Cardiac muscle cell (in vitro differentiated cells and primary cell): Measurements from ENCODE around the gene REL. TPM values are rescaled to one million over a fixed set of nuclear protein-coding genes. Genes with fewer than 3 reads are reported as not detected.

Experiments
- DNase-seq, 2 donors: peaks; one replicate each; pipeline versions ENCODE4 v3.0.0 to v3.0.0-alpha.2; 2010 to 2017; ENCODE audit warnings: low read depth in 1 of 2, low spot score in 1 of 2
- H3K27ac ChIP-seq: fragments of 200-600 bp; sonication (generic); 2 replicates; pipeline ENCODE4 v1.5.1; 2016
- H3K27me3 ChIP-seq: fragments of 200-600 bp; sonication (generic); 2 replicates; pipeline ENCODE4 v1.6.0; 2016; ENCODE audit warnings: control low read depth
- H3K36me3 ChIP-seq: fragments of 200-600 bp; sonication (generic); 2 replicates; pipeline ENCODE4 v1.5.1; 2016; ENCODE audit warnings: control low read depth
- H3K4me1 ChIP-seq: fragments of 200-600 bp; sonication (generic); 2 replicates; pipeline ENCODE4 v1.8.1; 2017; ENCODE audit warnings: low read depth, mild to moderate bottlenecking, mixed run types
- H3K4me3 ChIP-seq: fragments of 200-600 bp; sonication (generic); 2 replicates; pipeline ENCODE4 v1.5.1; 2016; ENCODE audit warnings: mild to moderate bottlenecking
- H3K9me3 ChIP-seq: fragments of 200-600 bp; sonication (generic); 2 replicates; pipeline ENCODE4 v1.5.1; 2017; ENCODE audit warnings: low read depth, mild to moderate bottlenecking, control low read depth
- polyA plus RNA-seq: library from polyadenylated mRNA; unstranded; fragments of >200 nt; fragmentation: Nextera tagmentation; extraction: Ambion mirVana; gene quantifications from 2 replicates; pipeline ENCODE4 v1.2.1, GENCODE V29; 2016
- total RNA-seq: library from RNA; depleted of rRNA; stranded (reverse); fragments of >200 nt; gene quantifications from 2 replicates; pipeline ENCODE4 v1.2.3, GENCODE V29; 2016
- TF ChIP-seq, protein P1 (sequence below): IDR thresholded peaks from 2 replicates; pipeline ENCODE4 v1.5.1; 2012; ENCODE audit warnings: low read depth, mild to moderate bottlenecking, low read length

REL gene
- total and polyA plus RNA-seq, 2 experiments from 2014 or later: 7.6 to 11.5 TPM

DNA sequence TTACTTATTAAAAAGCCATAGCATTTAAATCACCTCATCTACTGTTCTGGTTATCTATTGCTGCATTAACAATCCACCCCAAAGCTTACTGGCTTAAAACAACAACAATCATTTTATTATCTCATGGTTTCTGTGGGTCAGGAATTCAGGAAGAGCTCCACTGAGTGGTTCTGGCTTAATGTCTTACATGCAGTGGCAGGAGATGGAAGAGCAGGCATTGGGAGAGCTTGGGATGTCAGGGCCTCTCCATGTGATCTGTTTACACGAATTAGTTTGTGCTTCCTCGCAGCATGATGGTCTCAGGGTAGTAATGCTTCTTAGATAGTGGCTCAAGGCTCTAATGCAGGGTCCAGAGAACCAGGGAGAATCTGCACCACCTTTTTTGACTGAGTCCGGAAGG lies 14.4 kb upstream of the REL start:
- TF ChIP-seq, protein P1, sequence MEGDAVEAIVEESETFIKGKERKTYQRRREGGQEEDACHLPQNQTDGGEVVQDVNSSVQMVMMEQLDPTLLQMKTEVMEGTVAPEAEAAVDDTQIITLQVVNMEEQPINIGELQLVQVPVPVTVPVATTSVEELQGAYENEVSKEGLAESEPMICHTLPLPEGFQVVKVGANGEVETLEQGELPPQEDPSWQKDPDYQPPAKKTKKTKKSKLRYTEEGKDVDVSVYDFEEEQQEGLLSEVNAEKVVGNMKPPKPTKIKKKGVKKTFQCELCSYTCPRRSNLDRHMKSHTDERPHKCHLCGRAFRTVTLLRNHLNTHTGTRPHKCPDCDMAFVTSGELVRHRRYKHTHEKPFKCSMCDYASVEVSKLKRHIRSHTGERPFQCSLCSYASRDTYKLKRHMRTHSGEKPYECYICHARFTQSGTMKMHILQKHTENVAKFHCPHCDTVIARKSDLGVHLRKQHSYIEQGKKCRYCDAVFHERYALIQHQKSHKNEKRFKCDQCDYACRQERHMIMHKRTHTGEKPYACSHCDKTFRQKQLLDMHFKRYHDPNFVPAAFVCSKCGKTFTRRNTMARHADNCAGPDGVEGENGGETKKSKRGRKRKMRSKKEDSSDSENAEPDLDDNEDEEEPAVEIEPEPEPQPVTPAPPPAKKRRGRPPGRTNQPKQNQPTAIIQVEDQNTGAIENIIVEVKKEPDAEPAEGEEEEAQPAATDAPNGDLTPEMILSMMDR: no peak
- Histone ChIP-seq H3K4me3 (no peak overlapping the region), H3K9me3 (no peaks in the 10 kb centered on the region), H3K27me3 (no peaks in the 10 kb centered on the region), H3K4me1 (no peaks in the 10 kb centered on the region), H3K27ac (no peak overlapping the region), H3K36me3 (no peaks in the 10 kb centered on the region)
- no peak for DNase-seq

DNA sequence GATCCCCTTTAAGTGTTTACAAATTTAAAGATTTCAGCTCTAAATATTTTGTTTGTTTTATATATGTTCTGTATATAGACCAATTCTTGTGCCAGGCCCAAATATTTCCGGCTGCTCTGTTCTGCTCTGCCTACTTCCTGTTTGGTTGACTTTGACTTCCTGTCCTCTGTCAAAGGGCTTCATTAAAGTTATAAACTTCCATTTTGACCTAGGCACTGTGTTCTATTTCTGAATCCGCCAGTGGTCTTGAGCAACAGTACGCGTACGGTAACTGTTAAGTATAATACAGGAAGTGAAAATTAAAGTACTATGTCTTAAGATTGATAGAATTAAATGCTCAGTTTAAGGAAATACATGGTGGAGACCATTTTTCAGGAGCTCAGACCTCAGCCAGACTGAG lies 13.5 kb upstream of the REL start:
- Histone ChIP-seq H3K9me3 (no peaks in the 10 kb centered on the region), H3K4me3 (no peak overlapping the region), H3K27ac (no peak overlapping the region), H3K4me1 (no peaks in the 10 kb centered on the region), H3K36me3 (no peaks in the 10 kb centered on the region), H3K27me3 (no peaks in the 10 kb centered on the region)
- DNase-seq: no peak
- TF ChIP-seq, protein P1: no peak

DNA sequence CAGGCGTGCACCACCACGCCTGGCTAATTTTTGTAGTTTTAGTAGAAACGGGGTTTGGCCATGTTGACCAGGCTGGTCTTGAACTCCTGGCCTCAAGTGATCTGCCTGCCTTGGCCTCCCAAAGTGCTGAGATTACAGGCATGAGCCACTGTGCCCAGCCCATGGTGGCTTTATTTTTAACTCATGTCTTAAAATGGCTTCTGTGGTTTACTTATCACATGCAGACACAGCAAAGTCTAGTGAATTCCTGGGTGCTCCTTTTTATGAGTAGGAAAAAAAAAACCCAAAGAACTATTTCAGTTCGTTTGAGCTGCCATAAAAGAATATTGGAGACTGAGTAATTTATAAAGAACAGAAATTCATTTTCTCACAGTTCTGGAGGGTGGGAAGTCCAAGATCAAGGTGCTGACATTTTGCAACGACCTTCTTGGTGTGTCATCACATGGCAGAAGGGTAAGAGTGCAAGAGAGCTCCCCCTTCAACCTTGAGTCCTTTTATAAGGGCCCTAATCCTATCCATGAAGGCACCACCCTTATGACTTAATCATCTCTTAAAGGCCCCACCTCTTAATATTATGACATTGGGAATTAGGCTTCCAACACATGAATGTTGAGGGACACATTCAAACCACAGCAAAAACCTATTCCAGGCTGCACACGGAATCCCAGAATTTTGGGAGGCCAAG lies 12.6 kb upstream of the REL start:
- Histone ChIP-seq H3K36me3 (no peaks in the 10 kb centered on the region), H3K27me3 (no peaks in the 10 kb centered on the region), H3K4me1 (no peaks in the 10 kb centered on the region), H3K9me3 (no peaks in the 10 kb centered on the region), H3K4me3 (no peak overlapping the region), H3K27ac (no peak overlapping the region)
- TF ChIP-seq, protein P1: no peak
- no peak for DNase-seq

DNA sequence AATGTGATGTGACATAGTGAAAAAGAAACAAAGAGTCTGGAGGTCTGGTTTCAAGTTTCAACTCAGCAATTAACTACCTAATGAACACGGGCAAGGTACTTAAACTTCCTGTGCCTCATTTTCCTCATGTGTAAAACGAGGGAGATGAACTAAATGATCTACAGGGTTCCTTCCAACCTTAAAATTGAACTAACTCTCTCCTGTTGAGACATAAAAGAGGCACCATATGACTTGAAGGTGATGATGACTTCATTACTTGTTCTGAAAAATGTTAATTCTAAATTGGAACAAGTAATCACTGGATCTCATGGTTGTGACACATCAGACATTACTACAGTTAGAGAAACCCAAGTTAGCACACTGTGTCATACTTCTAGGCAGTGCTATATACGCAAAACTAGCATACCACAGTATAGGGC lies 8.9 kb upstream of the REL start:
- DNase-seq: no peak
- H3K36me3 ChIP-seq: no peaks in the 10 kb centered on the region
- H3K27me3 ChIP-seq: no peaks in the 10 kb centered on the region
- TF ChIP-seq, protein P1: no peak
- H3K4me3 ChIP-seq: no peak overlapping the region
- no peak overlapping the region for H3K27ac ChIP-seq
- no peaks in the 10 kb centered on the region for H3K4me1 ChIP-seq
- H3K9me3 ChIP-seq: no peaks in the 10 kb centered on the region

DNA sequence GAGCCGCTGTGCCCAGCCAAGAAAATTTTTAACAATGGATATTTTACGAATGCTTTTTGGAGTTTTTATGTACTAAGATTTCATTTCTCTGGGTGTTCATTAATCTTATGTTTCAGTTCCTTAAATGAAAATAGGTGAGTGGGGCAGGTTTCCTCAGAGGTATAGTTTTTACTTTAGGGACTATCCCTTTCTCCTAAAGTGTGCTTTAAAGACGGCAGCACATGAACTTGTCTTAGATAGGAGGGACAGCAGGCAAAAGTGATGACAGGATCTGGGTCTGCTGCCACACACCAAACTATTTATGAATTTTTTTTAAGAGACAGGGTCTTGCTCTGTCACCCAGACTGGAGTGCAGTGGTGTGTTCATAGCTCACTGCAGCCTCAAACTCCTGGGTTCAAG lies 8.0 kb upstream of the REL start:
- DNase-seq: no peak
- H3K9me3 ChIP-seq: no peaks in the 10 kb centered on the region
- H3K4me3 ChIP-seq: no peak overlapping the region
- no peaks in the 10 kb centered on the region for H3K4me1 ChIP-seq
- TF ChIP-seq, protein P1: no peak
- H3K27ac ChIP-seq: no peak overlapping the region
- no peaks in the 10 kb centered on the region for H3K36me3 ChIP-seq
- H3K27me3 ChIP-seq: no peaks in the 10 kb centered on the region
